ENCODE data around the gene NRG2. TPM values are rescaled to one million over a fixed set of nuclear protein-coding genes. Genes with fewer than 3 reads are reported as not detected.

NRG2 gene
- total and polyA plus RNA-seq, 8 donors, result 0.68 to 10.6 (median 7.5) TPM

DNA sequence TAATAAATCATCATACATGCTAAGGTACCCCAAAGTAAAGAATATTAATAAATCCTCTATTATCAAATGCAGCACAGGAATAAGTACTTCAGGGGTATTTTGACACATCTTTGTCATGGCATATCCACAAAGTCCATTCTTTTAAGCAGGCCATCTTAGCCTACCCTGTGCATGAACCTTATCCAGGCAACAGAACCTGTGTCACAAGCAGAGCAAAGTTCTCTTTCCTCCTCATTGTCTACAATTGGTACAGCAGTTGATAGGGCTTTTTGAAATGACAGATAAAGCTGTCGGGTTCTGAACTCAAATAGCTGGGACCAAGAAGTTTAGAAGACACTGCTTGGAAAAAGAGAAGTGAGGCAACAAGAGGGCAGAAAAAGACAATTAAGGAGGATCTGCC, 40.0 kb upstream of the NRG2 start:
- ATAC-seq (no peak), DNase-seq (no peak)
- Histone ChIP-seq H3K36me3 (no peaks in the 10 kb centered on the region), H3K4me3 (no peak overlapping the region), H3K4me1 (no peaks in the 10 kb centered on the region), H3K27ac (no peak overlapping the region), H3K9me3 (no peaks in the 10 kb centered on the region), H3K27me3 (peaks cover 0 to 14% of the 10 kb centered on the region in 2 donors)
- intact Hi-C loops (cut with DNase I), result no loop called here
- TF ChIP-seq, protein P1, sequence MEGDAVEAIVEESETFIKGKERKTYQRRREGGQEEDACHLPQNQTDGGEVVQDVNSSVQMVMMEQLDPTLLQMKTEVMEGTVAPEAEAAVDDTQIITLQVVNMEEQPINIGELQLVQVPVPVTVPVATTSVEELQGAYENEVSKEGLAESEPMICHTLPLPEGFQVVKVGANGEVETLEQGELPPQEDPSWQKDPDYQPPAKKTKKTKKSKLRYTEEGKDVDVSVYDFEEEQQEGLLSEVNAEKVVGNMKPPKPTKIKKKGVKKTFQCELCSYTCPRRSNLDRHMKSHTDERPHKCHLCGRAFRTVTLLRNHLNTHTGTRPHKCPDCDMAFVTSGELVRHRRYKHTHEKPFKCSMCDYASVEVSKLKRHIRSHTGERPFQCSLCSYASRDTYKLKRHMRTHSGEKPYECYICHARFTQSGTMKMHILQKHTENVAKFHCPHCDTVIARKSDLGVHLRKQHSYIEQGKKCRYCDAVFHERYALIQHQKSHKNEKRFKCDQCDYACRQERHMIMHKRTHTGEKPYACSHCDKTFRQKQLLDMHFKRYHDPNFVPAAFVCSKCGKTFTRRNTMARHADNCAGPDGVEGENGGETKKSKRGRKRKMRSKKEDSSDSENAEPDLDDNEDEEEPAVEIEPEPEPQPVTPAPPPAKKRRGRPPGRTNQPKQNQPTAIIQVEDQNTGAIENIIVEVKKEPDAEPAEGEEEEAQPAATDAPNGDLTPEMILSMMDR (IDR thresholded peaks at IDR 0.05), result no peak

- H3K27me3 ChIP-seq, result peaks cover 4 to 18% of the 10 kb centered on the region in 2 donors
Measured at GRCh38 chr5:140076788-140077187, 33.7 kb upstream of the NRG2 start.

GRCh38 chr5:140076142-140076541, 33.0 kb upstream of the NRG2 start:
- peaks cover 4 to 14% of the 10 kb centered on the region in 2 donors for H3K27me3 ChIP-seq
- TF ChIP-seq, protein P1 (IDR thresholded peaks at IDR 0.05), result no peak
- ATAC-seq, result no peak
- no peak overlapping the region for H3K4me3 ChIP-seq
- H3K27ac ChIP-seq, result no peak overlapping the region
- intact Hi-C loops (cut with DNase I), result loop anchor here in 1 of 2 donors (5.0 kb wide), 1 partner anchor 71 kb away; no protein-coding TSS in a partner anchor
- no peaks in the 10 kb centered on the region for H3K9me3 ChIP-seq
- H3K36me3 ChIP-seq, result no peaks in the 10 kb centered on the region
- no peaks in the 10 kb centered on the region for H3K4me1 ChIP-seq
- DNase-seq, result no peak

More at GRCh38 chr5:140076788-140077187, 33.7 kb upstream of the NRG2 start:
- DNase-seq (no peak), ATAC-seq (no peak)
- H3K27ac ChIP-seq, result no peak overlapping the region
- H3K9me3 ChIP-seq, result no peaks in the 10 kb centered on the region
- TF ChIP-seq, protein P1 (IDR thresholded peaks at IDR 0.05), result no peak
- no peak overlapping the region for H3K4me3 ChIP-seq
- H3K36me3 ChIP-seq, result no peaks in the 10 kb centered on the region
- no peaks in the 10 kb centered on the region for H3K4me1 ChIP-seq
- intact Hi-C loops (cut with DNase I), result loop anchor here in 1 of 2 donors (5.0 kb wide), 1 partner anchor 71 kb away; no protein-coding TSS in a partner anchor

DNA sequence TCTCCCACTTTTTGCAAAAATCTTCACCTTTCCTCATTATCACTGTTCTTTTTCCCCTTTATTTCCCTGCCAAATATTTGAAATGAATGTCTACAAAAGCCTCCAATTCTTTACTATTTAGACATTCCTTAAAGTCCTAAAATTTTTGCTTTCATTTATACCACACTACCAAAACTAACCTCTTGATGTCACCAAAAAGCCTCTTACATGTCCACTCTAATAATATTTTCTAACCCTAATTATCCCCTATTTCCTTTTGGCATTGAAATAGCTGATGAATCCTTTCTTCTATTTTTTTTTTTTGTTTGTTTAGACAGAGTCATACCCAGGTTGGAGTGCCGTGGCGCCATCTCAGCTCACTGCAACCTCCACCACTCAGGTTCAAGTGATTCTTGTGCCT, 32.3 kb upstream of the NRG2 start:
- H3K36me3 ChIP-seq, result no peaks in the 10 kb centered on the region
- intact Hi-C loops (cut with DNase I), result loop anchor here in 1 of 2 donors (5.0 kb wide), 1 partner anchor 72 kb away; no protein-coding TSS in a partner anchor
- no peaks in the 10 kb centered on the region for H3K9me3 ChIP-seq
- H3K27ac ChIP-seq, result no peak overlapping the region
- DNase-seq (no peak), ATAC-seq (peak; percentile 38)
- peaks cover 4 to 14% of the 10 kb centered on the region in 2 donors for H3K27me3 ChIP-seq
- H3K4me1 ChIP-seq, result no peaks in the 10 kb centered on the region
- TF ChIP-seq, protein P1 (IDR thresholded peaks at IDR 0.05), result no peak
- H3K4me3 ChIP-seq, result no peak overlapping the region

DNA sequence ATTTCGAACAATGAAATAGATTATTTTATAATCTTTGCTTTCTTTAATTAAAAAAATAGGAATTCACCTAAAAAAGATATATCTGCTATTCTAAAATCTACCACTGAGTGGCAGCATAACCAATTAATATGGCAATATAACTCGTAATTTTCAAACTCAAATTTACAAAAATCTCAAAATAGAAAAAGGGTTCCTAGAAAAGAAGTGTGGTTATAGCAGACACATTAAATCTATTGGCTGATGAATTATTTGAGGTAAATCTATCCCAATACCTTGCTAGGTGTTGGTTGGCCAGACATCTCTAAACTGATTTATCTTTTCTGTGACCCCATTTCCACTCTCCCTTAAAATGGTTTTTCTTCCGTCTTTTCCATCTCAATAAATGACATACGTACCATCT, 30.2 kb upstream of the NRG2 start:
- TF ChIP-seq, protein P1 (IDR thresholded peaks at IDR 0.05), result peak; percentile 47 to 67
- Histone ChIP-seq H3K9me3 (no peaks in the 10 kb centered on the region), H3K4me1 (no peaks in the 10 kb centered on the region), H3K4me3 (no peak overlapping the region), H3K27me3 (peaks cover 4 to 14% of the 10 kb centered on the region in 2 donors), H3K36me3 (no peaks in the 10 kb centered on the region), H3K27ac (no peak overlapping the region)
- intact Hi-C loops (cut with DNase I), result loop anchor here in 1 of 2 donors (5.0 kb wide), 1 partner anchor 84 kb away; no protein-coding TSS in a partner anchor
- DNase-seq, result peak in 1 of 4 donors; percentile 13
- ATAC-seq, result peak; percentile 48
